Hepatocyte (in vitro differentiated cells): ENCODE measurements around the gene MAPK1. TPM values are rescaled to one million over a fixed set of nuclear protein-coding genes. Genes with fewer than 3 reads are reported as not detected.
"Not testable (repeated sequence)": the region's sequence is repeated elsewhere in the genome, so short reads cannot be mapped to it uniquely, and the experiment has no call there.

Experiments
- DNase-seq: peaks from one replicate; pipeline ENCODE4 v3.0.0-alpha.2; 2016; ENCODE audit warnings: low spot score
- H2AFZ ChIP-seq: fragments of 200-600 bp; sonication (generic); 2 replicates; pipeline ENCODE4 v1.6.0; 2016; ENCODE audit warnings: antibody characterized with exemption, mild to moderate bottlenecking
- H3K27ac ChIP-seq: fragments of 200-600 bp; sonication (generic); 2 replicates; pipeline ENCODE4 v1.5.1; 2016; ENCODE audit warnings: mild to moderate bottlenecking
- H3K27me3 ChIP-seq: fragments of 200-600 bp; sonication (generic); 2 replicates; pipeline ENCODE4 v1.6.1; 2016
- H3K36me3 ChIP-seq: fragments of 200-600 bp; sonication (generic); replicated peaks from 2 replicates; pipeline ENCODE4 v1.5.1; 2016; ENCODE audit warnings: low read depth; ENCODE audit not compliant: insufficient read depth
- H3K4me1 ChIP-seq: fragments of 200-600 bp; sonication (generic); 2 replicates; pipeline ENCODE4 v1.5.1; 2016; ENCODE audit warnings: mild to moderate bottlenecking, moderate library complexity; ENCODE audit not compliant: insufficient read depth
- H3K4me2 ChIP-seq: fragments of 200-600 bp; sonication (generic); 2 replicates; pipeline ENCODE4 v1.6.0; 2016
- H3K4me3 ChIP-seq: fragments of 200-600 bp; sonication (generic); 2 replicates; pipeline ENCODE4 v1.5.1; 2016; ENCODE audit warnings: mild to moderate bottlenecking
- H3K79me2 ChIP-seq: fragments of 200-600 bp; sonication (generic); 2 replicates; pipeline ENCODE4 v1.6.0; 2017; ENCODE audit warnings: mild to moderate bottlenecking
- H3K9me2 ChIP-seq: fragments of 200-600 bp; sonication (generic); replicated peaks from 2 replicates; pipeline ENCODE4 v1.6.0; 2017; ENCODE audit warnings: mild to moderate bottlenecking; ENCODE audit not compliant: insufficient read depth
- H3K9me3 ChIP-seq: fragments of 200-600 bp; sonication (generic); 2 replicates; pipeline ENCODE4 v1.5.1; 2016; ENCODE audit warnings: low read depth, mild to moderate bottlenecking
- H4K20me1 ChIP-seq: fragments of 200-600 bp; sonication (generic); 2 replicates; pipeline ENCODE4 v1.6.0; 2016; ENCODE audit warnings: mild to moderate bottlenecking; ENCODE audit not compliant: insufficient read depth, poor library complexity, severe bottlenecking
- CTCF ChIP-seq: fragments of 200-600 bp; sonication (generic); IDR thresholded peaks from 2 replicates; pipeline ENCODE4 v1.5.1; 2016; ENCODE audit warnings: antibody characterized with exemption, mild to moderate bottlenecking; ENCODE audit not compliant: poor library complexity
- EZH2 ChIP-seq: fragments of 200-600 bp; sonication (generic); IDR thresholded peaks from 2 replicates; pipeline ENCODE4 v1.6.1; 2016; ENCODE audit warnings: antibody characterized with exemption, mild to moderate bottlenecking, borderline replicate concordance
- EZH2phosphoT487 ChIP-seq: fragments of 200-600 bp; sonication (generic); IDR thresholded peaks from one replicate; pipeline ENCODE4 v1.6.1; 2018; ENCODE audit warnings: antibody characterized with exemption, mild to moderate bottlenecking, low read depth, moderate library complexity; ENCODE audit not compliant: unreplicated experiment, severe bottlenecking
- WGBS: methylation state at CpG from one replicate; pipeline ENCODE4 v1.1.6; 2016; ENCODE audit warnings: low lambda C conversion rate; ENCODE audit errors: missing lambda C conversion rate; 5-methylcytosine and 5-hydroxymethylcytosine counted together
- polyA plus RNA-seq: library from polyadenylated mRNA; unstranded; fragments of >200 nt; fragmentation: Nextera tagmentation; extraction: Ambion mirVana; gene quantifications from 2 replicates; pipeline ENCODE4 v1.2.1, GENCODE V29; 2016
- total RNA-seq: library from RNA; depleted of rRNA; stranded (reverse); fragments of >200 nt; gene quantifications from 2 replicates; pipeline ENCODE4 v1.2.3, GENCODE V29; 2014

MAPK1 gene
- total and polyA plus RNA-seq, 2 experiments from 2014 or later, result 52.2 to 74.5 TPM

GRCh38 chr22:21727768-21728167, 139.7 kb downstream of the MAPK1 start:
- H3K36me3 ChIP-seq, result no peaks in the 10 kb centered on the region
- no peak for TF ChIP-seq CTCF
- no peak for TF ChIP-seq EZH2
- TF ChIP-seq EZH2phosphoT487, result no peak
- H3K4me3 ChIP-seq, result no peak overlapping the region
- H3K79me2 ChIP-seq, result no peaks in the 10 kb centered on the region
- no peaks in the 10 kb centered on the region for H3K9me3 ChIP-seq
- H3K9me2 ChIP-seq, result no peaks in the 10 kb centered on the region
- no peak overlapping the region for H3K4me2 ChIP-seq
- no peaks in the 10 kb centered on the region for H3K27me3 ChIP-seq
- 93% methylated on average over 9 of the region's 10 CpGs for WGBS
- H4K20me1 ChIP-seq, result no peaks in the 10 kb centered on the region
- no peak for DNase-seq
- no peaks in the 10 kb centered on the region for H3K4me1 ChIP-seq
- H3K27ac ChIP-seq, result no peak overlapping the region
- H2AFZ ChIP-seq, result no peak overlapping the region

DNA sequence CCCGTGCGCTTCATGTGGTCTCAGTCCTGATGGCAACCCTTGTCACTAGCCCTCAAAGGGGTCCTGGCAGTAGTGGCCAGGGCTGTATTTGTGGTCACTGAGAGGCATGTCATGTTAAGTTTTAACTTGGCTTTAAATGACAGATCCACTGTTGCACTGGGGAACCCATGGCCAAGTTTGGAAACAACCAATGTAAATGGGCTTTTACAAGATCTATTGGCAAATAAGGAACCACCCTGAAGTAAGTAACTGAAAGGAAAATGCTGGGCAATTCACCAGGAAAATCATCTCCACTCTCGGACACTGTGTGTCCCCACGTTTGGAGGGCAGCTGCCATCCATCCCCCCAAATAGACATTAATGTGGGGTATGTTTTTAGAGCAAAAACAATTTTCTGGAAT, 140.3 kb downstream of the MAPK1 start:
- Histone ChIP-seq H3K79me2 (no peaks in the 10 kb centered on the region), H2AFZ (no peak overlapping the region), H4K20me1 (no peaks in the 10 kb centered on the region), H3K36me3 (no peaks in the 10 kb centered on the region), H3K4me3 (no peak overlapping the region), H3K4me1 (no peaks in the 10 kb centered on the region), H3K4me2 (no peak overlapping the region), H3K27ac (no peak overlapping the region), H3K27me3 (no peaks in the 10 kb centered on the region), H3K9me3 (no peaks in the 10 kb centered on the region), H3K9me2 (no peaks in the 10 kb centered on the region)
- 78% methylated on average over 4 of the region's 4 CpGs for WGBS
- DNase-seq, result no peak
- TF ChIP-seq EZH2phosphoT487 (no peak), CTCF (no peak)

GRCh38 chr22:21726650-21727049, 140.8 kb downstream of the MAPK1 start:
- Histone ChIP-seq H3K79me2 (no peaks in the 10 kb centered on the region), H3K4me3 (no peak overlapping the region), H3K27ac (no peak overlapping the region), H3K4me2 (no peak overlapping the region), H3K9me3 (no peaks in the 10 kb centered on the region), H3K27me3 (no peaks in the 10 kb centered on the region), H2AFZ (no peak overlapping the region), H4K20me1 (no peaks in the 10 kb centered on the region), H3K4me1 (no peaks in the 10 kb centered on the region), H3K36me3 (no peaks in the 10 kb centered on the region), H3K9me2 (no peaks in the 10 kb centered on the region)
- TF ChIP-seq CTCF (peak; percentile 27), EZH2 (no peak)
- peak; percentile 51 for DNase-seq
- WGBS, result 30% methylated on average over 5 of the region's 5 CpGs

- Histone ChIP-seq H3K9me2 (no peaks in the 10 kb centered on the region), H2AFZ (no peak overlapping the region), H3K36me3 (no peaks in the 10 kb centered on the region), H3K4me1 (no peaks in the 10 kb centered on the region), H3K79me2 (no peaks in the 10 kb centered on the region), H3K4me3 (no peak overlapping the region), H3K27ac (no peak overlapping the region), H3K27me3 (no peaks in the 10 kb centered on the region), H3K4me2 (no peak overlapping the region), H3K9me3 (no peaks in the 10 kb centered on the region), H4K20me1 (no peaks in the 10 kb centered on the region)
- WGBS, result 92% methylated on average over 19 of the region's 19 CpGs
- TF ChIP-seq EZH2phosphoT487 (no peak), CTCF (no peak), EZH2 (no peak)
- DNase-seq, result no peak
These were observed 141.3 kb downstream of the MAPK1 start for GRCh38 chr22:21725956-21726649.

DNA sequence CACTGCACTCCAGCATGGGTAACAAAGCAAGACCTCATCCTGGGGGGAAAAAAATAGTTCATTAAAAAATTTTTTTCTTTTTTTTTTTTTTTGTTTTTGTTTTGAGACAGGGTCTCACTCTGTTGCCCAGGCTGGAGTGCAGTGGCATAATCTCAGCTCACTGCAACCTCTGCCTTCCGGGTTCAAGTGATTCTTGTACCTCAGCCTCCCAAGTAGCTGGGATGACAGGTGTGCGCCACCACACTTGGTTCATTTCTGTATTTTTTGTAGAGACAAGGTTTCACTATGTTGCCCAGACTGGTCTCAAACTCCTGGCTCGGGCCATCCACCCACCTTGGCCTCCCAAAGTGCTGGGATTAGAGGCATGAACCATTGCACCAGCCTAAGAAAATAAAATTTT, 142.9 kb downstream of the MAPK1 start:
- not testable (repeated sequence) for H3K9me3 ChIP-seq, H3K4me2 ChIP-seq, H3K36me3 ChIP-seq, H3K9me2 ChIP-seq, DNase-seq, H3K4me1 ChIP-seq, H3K4me3 ChIP-seq, H3K27ac ChIP-seq, H2AFZ ChIP-seq, H3K27me3 ChIP-seq, H3K79me2 ChIP-seq, H4K20me1 ChIP-seq
- 96% methylated on average over 3 of the region's 3 CpGs for WGBS
